HPDE6-E6E7 (cell line): ENCODE measurements around the gene IRF5.

Experiments used
- DNase-seq: peaks from one replicate; pipeline ENCODE4 v3.0.0; 2011; ENCODE audit warnings: missing footprints; ENCODE audit errors: extremely low spot score

The IRF5 gene

GRCh38 chr7:128919881-128920799 lies 17.6 kb upstream of the IRF5 start:
- DNase-seq = no peak

GRCh38 chr7:128920913-128921582 lies 16.7 kb upstream of the IRF5 start:
- DNase-seq = no peak

- no peak for DNase-seq
Observed at GRCh38 chr7:128921866-128922440, 15.8 kb upstream of the IRF5 start.

- DNase-seq = no peak
Observed at GRCh38 chr7:128922496-128923410, 15.0 kb upstream of the IRF5 start.

- DNase-seq = no peak
Observed at GRCh38 chr7:128923411-128923800, 14.3 kb upstream of the IRF5 start.

GRCh38 chr7:128924707-128925588 lies 12.8 kb upstream of the IRF5 start:
- DNase-seq = no peak

GRCh38 chr7:128928159-128928813 lies 9.4 kb upstream of the IRF5 start:
- no peak for DNase-seq

- no peak for DNase-seq
Observed at GRCh38 chr7:128928882-128929788, 8.6 kb upstream of the IRF5 start.

GRCh38 chr7:128931190-128931798 lies 6.4 kb upstream of the IRF5 start:
- no peak for DNase-seq

GRCh38 chr7:128931965-128932861 lies 5.5 kb upstream of the IRF5 start:
- no peak for DNase-seq

GRCh38 chr7:128932862-128933179 lies 4.9 kb upstream of the IRF5 start:
- DNase-seq = no peak

GRCh38 chr7:128933180-128933891 lies 4.4 kb upstream of the IRF5 start:
- DNase-seq = no peak

GRCh38 chr7:128934361-128935341 lies 3.1 kb upstream of the IRF5 start:
- DNase-seq = no peak

- no peak for DNase-seq
Observed at GRCh38 chr7:128935342-128935730, 2.4 kb upstream of the IRF5 start.

- no peak for DNase-seq
Observed at GRCh38 chr7:128936798-128937197, 929 bp upstream of the IRF5 start.

- no peak for DNase-seq
Observed at GRCh38 chr7:128937271-128937646, 468 bp upstream of the IRF5 start.
